ENCODE measurements around the gene ITGA11.
A peak's percentile ranks its signal among the peaks of the same experiment; 100 is the strongest.

ITGA11 gene

DNA sequence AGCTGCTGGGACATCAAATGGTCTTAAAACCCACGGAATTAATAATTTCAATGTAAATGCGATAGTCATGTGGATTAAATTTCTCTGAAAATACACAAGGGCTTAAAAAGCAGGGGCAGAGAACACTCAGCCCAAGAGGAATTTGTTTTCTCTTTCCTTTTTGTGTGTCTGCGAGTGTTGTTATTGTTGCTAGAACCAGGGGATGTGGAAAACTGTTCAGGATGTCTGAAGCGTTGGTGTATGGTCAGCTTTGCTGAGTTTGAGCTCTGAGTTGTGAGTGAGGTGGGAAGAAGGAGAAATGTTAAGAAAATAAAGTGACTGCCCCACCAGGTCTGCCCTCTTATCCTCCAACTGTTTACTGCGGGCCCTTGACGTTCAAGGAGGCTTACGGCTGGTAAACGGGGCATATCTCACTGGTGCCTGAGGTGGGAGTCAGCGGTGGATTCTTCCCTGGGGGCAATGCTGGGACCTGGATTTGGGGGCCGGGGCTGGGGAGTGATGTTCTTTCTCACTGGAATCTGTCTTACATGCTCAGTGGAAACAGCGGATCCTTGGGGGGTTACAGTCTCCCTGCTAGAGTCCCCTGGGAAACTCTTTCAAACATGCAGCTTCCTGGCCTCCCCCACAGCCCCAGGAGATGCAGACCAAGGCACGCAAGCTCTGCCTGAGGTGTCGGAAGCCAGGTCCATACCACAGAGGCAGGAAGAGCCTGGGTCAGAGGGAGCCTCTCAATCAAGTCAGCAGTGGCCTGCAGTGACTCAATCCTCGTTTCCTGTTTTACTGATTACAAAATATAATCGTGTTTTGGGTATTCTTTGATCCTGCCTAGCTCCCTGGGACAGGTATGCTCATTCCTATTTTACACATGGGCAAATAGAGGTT, 41.8 kb downstream of the ITGA11 start:
- no peak for DNase-seq (ENCODE audit: low read depth in 2 of 2)

DNA sequence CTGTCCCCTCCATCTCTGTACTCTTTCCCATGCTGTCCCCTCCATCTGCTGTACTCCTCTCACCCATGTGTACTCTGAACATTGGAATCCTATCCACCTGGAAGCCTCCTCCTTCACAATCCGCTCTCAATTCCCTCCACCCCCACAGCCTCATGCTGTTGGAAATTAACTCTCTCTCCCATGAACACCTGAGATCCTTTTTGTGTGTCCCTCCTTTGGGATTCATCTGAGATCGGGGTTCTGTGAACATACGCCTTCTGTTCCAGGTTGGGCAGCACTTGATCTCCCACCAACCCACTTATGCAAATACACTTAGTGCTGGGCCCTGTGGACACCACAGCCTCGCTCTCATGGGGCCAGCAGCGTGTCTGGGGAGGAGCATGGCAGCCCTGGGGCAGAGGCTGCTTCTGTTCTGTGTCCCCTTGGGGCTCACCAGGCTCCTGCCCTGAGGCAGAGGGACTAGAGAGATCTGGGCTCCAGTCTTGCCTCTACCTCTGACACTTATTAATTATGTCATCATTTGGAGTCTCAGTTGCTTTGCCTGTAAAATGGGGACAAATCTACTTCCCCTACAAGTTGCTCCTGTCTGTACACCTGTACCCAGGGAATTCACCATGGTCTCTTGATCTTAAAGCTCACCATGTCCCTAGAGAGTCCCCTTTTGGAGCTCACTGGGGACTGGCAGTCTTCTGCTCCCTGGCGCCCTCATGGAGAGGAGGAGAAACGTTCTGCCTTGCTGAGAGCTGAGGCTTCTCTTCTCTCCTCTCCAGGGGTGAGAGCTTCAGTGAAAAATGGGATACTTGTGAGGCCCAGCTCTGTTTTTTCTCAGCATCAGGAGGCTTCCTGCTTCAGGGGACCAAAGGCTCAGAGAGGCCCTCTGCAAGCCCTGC, 42.7 kb downstream of the ITGA11 start:
- DNase-seq (ENCODE audit: low read depth in 2 of 2) = no peak

DNA sequence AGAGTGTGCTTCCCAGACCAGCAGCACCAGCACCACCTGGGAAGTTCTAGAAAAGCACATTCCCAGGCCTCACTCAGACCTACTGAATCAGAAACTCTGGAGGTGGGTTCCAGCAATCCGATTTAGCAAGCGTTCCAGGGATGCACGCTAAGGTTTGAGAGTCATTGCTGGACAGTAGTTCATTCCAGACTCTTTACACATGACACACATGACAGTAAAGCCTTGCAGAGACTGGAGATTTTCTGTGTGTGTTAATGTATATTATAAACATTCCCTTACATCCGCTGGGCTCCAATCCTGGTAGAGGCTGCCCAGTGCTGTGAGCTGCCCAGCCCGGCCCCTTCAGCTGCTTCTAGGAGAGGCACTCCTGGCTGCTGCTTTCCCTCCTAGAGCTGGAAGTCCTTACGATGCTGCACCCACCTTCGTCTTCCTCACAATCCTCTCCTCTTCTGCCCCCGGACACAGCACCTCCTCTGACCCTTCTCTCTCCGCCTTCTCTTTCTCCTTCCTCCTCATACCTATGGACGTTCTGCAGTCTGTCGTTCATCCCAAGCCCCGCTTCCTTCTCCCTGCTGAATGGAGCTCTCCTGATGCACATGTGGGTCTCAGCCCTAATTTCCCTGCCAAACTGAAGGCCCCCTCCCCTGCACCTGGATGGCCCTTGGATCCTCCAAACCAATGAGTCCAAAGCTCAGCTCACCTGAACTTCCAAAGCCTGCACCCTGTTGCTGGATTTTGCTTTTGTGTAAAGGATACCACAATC, 44.4 kb downstream of the ITGA11 start:
- DNase-seq (ENCODE audit: low read depth in 2 of 2) = no peak

- DNase-seq (ENCODE audit: low read depth in 2 of 2) = no peak
These were observed 45.2 kb downstream of the ITGA11 start for GRCh38 chr15:68386587-68387288.

GRCh38 chr15:68385671-68386586, 46.0 kb downstream of the ITGA11 start:
- no peak for DNase-seq (ENCODE audit: low read depth in 2 of 2)

DNA sequence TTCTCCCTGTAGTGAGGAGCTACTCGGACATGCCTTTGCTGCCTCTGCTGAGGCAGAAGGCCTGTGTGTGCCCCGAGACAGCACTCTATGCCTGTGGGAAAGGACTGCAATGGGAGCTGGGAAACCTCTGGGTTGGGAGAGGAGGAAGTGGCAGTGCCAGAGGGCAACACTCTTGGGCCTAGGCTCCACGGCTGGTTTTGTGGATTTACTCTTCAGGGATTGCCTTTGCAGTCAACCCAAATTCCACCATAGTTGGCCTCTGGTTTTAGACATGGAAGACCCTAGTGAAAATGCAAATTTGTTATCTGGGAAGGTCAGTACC, 46.8 kb downstream of the ITGA11 start:
- DNase-seq (ENCODE audit: low read depth in 2 of 2) = no peak

- DNase-seq (ENCODE audit: low read depth in 2 of 2) = no peak
These were observed 47.3 kb downstream of the ITGA11 start for GRCh38 chr15:68384451-68385239.

DNA sequence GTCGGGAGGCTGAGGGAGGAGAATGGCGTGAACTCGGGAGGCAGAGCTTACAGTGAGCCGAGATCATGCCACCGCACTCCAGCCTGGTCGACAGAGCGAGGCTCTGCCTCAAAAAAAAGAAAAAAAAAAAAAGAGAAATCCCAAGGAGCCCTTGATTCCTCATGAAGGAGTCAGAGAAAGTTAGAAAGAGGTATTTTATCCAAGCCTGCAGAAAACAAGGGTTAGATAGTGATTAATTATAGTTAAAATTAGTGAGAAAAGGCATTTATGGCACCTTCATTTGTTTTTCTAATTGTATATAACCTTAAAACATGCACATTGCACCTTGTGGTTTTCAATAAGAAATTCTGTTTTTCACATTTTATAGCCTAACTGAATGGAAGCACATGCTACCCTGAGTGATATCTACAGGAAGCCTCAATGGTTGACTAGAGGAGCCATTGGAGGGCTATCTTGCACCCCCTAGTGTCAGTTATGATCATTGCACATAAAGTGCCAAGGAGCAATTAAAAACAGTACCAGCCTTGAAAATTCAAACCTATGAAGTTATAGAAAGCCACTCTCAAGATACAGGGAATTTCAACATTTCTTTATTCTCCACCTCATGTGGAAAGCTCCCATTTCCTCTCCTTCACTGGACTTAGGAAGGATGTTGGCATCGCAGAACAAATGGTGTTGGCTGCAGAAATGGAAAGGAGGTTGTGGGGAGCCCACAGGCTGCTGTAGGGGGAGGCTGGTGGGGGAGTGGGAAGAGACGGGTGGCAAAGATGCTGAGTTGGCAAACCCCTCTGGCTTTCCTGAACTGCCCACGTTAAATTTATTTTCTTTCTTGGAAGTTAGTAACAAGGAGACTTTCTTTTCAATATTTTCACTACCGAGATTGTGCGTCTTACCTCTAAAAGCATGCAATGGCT, 48.5 kb downstream of the ITGA11 start:
- peak in 1 of 2 donors; percentile 14 for DNase-seq (ENCODE audit: low read depth in 2 of 2)

GRCh38 chr15:68382286-68383007, 49.5 kb downstream of the ITGA11 start:
- no peak for DNase-seq (ENCODE audit: low read depth in 2 of 2)

- no peak for DNase-seq (ENCODE audit: low read depth in 2 of 2)
These were observed 51.5 kb downstream of the ITGA11 start for GRCh38 chr15:68380456-68380855.

DNA sequence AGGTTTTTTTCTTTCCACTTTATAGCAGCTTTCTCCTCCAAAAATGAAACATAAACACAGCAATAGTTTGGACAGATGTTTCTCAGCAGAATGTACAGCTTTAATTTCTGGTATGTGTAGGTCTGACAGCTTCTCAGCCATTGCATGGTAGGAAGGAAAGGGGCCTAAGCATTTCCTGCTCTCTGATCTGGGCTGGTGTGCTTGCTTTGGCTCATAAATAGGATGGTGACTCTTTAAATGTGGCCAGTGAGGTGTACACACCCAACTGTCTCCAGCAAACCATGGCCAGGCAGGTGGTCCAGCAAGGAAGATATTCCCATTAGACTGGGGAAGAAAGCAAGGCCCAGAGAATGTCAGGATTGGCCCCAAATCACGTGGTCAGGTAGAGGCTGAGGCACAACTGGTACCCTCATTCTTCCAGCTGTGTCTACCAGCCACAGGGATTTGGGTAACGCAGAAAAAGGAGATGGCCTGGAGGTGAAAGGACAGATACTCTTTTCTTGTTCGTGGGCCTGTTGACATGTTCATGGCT, 52.1 kb downstream of the ITGA11 start:
- no peak for DNase-seq (ENCODE audit: low read depth in 2 of 2)

GRCh38 chr15:68379058-68379758, 52.8 kb downstream of the ITGA11 start:
- DNase-seq (ENCODE audit: low read depth in 2 of 2) = no peak

- no peak for DNase-seq (ENCODE audit: low read depth in 2 of 2)
These were observed 53.4 kb downstream of the ITGA11 start for GRCh38 chr15:68378595-68378994.

- no peak for DNase-seq (ENCODE audit: low read depth in 2 of 2)
These were observed 54.2 kb downstream of the ITGA11 start for GRCh38 chr15:68377766-68378165.

GRCh38 chr15:68376447-68377060, 55.4 kb downstream of the ITGA11 start:
- DNase-seq (ENCODE audit: low read depth in 2 of 2) = no peak

DNA sequence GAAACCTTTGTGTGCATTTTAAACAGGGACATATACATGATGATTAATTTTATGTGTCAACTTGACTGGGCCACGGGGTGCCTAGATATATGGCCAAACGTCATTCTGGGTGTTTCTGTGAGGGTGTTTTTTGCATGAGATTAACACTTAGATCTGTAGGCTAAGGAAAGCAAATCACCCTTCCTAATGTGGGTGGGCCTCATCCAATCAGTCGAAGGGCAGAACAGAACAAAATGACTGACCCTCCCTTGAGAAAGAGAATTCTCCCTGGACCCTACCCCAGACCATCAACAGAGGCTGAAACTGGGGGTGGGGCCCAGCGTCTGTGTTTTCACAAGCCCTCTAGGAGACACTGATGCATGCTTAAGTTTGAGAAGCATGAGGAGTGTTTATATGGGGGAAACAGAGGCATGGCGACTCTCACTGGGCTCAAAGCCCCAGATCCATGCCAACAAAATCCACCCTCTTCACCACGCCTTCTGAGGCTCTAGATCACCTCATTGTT, 56.2 kb downstream of the ITGA11 start:
- no peak for DNase-seq (ENCODE audit: low read depth in 2 of 2)

Data from stimulated activated CD8-positive, alpha-beta memory T cell treated with anti-CD3 and anti-CD28 coated beads, Interleukin-7, amount 100 ng/mL, for 4 hours (primary cell).